Duodenal mucosa (tissue), 2 donors: ENCODE results near the gene GFOD1.
"Not testable (repeated sequence)": the region's sequence is repeated elsewhere in the genome, so short reads cannot be mapped to it uniquely, and the experiment has no call there.

ENCODE experiments used
- H3K27ac ChIP-seq: one replicate; pipeline ENCODE4 v1.7.0; 2013; ENCODE audit warnings: low read depth, low read length
- H3K27me3 ChIP-seq, 2 donors: one replicate each; pipeline ENCODE4 v1.7.0; 2013; ENCODE audit warnings: low read length in 2 of 2, control low read depth in 1 of 2; ENCODE audit not compliant: insufficient read depth in 2 of 2, control insufficient read depth in 1 of 2
- H3K36me3 ChIP-seq, 2 donors: one replicate each; pipeline ENCODE4 v1.7.0; 2013; ENCODE audit warnings: low read length in 2 of 2, control low read depth in 1 of 2; ENCODE audit not compliant: insufficient read depth in 2 of 2, control insufficient read depth in 1 of 2
- H3K4me1 ChIP-seq, 2 donors: one replicate each; pipeline ENCODE4 v1.7.0; 2013; ENCODE audit warnings: low read length in 2 of 2, control low read depth in 1 of 2; ENCODE audit not compliant: insufficient read depth in 2 of 2, control insufficient read depth in 1 of 2
- H3K4me3 ChIP-seq, 2 donors: one replicate each; pipeline ENCODE4 v1.7.0; 2013; ENCODE audit warnings: low read length in 2 of 2, low read depth in 1 of 2
- H3K9ac ChIP-seq, 2 donors: one replicate each; pipeline ENCODE4 v1.7.0; 2013; ENCODE audit warnings: low read length in 2 of 2, low read depth in 1 of 2
- H3K9me3 ChIP-seq, 2 donors: one replicate each; pipeline ENCODE4 v1.7.0; 2013; ENCODE audit warnings: low read length in 2 of 2, control low read depth in 1 of 2; ENCODE audit not compliant: control insufficient read depth in 1 of 2

The GFOD1 gene

DNA sequence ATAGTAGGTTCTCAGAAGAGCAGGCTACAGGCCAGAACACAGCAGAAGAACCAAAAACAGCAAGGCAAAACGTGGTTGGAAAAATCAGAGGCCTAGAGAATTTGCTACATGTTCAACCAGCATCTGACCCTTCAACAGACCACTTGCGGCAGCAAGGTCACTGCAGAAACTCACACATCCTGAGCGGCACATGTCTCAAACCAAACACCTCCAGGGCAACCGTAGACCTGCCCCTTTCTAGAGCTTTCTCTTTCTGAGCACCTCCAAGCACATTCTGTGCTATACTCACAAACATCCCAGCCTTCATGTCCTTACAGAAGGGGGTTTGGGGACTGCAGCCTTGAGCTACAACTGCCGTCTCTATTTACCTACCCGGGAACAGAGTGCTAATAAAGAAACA lies 52.6 kb downstream of the GFOD1 start:
- Histone ChIP-seq H3K9ac (no peak overlapping the region), H3K4me1 (peaks cover 0 to 16% of the 10 kb centered on the region in 2 donors), H3K9me3 (no peaks in the 10 kb centered on the region), H3K36me3 (no peaks in the 10 kb centered on the region), H3K27me3 (no peaks in the 10 kb centered on the region), H3K4me3 (no peak overlapping the region), H3K27ac (no peak overlapping the region)

DNA sequence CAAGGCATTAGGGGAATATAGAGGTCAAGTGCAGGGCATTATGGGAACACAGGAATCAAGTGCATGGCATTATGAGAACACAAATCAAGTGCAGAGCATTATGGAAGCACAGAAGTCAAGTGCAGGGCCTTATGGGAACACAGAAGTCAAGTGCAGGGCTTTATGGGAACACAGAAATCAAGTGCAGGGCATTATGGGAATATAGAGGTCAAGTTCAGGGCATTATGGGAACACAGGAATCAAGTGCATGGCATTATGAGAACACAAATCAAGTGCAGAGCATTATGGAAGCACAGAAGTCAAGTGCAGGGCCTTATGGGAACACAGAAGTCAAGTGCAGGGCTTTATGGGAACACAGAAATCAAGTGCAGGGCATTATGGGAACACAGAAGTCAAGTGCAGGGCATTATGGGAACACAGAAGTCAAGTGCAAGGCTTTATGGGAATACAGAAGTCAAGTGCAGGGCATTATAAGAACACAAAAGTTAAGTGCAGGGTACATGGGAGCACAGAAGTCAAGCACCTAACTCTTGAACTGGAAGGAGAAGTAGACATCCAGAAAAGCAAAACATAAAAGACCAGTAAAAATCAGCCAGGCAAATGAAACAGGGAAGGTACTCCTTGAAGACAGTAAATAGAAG lies 53.1 kb downstream of the GFOD1 start:
- peaks cover 0 to 16% of the 10 kb centered on the region in 2 donors for H3K4me1 ChIP-seq
- not testable (repeated sequence) for H3K9me3 ChIP-seq, H3K9ac ChIP-seq, H3K4me3 ChIP-seq, H3K27ac ChIP-seq, H3K36me3 ChIP-seq, H3K27me3 ChIP-seq

DNA sequence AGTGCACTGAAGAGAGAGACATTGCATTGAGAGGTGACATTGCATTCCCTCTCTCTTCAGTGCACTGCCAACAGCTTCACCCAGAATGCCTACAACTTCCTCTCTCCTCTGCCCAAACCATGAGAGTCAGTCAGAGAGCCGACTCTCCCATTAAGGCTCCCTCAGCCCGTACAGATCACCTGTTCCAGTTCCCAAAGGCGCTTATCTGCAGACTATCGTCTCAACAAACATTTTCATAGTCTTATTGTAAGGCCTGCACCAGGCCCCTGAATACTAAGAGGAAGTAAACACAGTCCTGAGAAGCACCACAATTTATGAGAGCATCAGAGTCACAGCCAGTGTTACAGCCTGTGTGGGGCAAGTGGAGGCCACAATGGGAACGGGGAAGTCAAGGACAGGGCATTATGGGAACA lies 53.7 kb downstream of the GFOD1 start:
- no peak overlapping the region for H3K9ac ChIP-seq
- peaks cover 0 to 16% of the 10 kb centered on the region in 2 donors for H3K4me1 ChIP-seq
- no peaks in the 10 kb centered on the region for H3K9me3 ChIP-seq
- no peaks in the 10 kb centered on the region for H3K27me3 ChIP-seq
- H3K36me3 ChIP-seq: no peaks in the 10 kb centered on the region
- no peak overlapping the region for H3K27ac ChIP-seq
- H3K4me3 ChIP-seq: no peak overlapping the region

DNA sequence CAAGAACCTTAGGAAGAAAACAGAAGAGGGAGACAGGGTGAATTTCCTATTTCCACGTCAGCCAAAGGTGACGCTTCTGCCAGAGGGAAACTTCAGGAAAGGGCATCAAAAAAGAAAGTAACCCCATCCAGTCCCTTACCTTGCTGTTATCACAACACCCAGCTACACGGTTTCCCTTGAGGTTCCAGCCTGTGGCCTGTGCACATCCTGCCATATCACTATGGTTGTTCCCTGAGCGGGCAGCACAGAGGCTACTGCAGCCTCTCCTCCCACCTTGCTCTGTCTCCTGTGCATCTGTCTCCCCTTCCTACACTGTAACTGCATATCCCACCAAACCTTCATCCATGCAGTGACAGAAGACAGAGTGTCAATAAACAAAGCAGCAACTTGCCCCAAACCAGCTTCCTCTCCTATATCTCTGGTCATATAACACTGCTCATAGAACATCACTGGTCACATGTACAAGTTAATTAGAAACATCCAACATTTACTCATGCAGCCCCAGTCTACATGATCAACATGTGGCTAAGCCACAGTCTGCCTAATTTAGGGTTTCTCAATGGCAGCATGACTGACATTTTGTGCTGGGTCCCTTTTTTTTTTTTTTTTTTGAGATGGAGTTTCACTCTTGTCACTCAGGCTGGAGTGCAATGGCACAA lies 54.7 kb downstream of the GFOD1 start:
- no peak overlapping the region for H3K4me3 ChIP-seq
- no peak overlapping the region for H3K9ac ChIP-seq
- H3K9me3 ChIP-seq: no peaks in the 10 kb centered on the region
- H3K36me3 ChIP-seq: no peaks in the 10 kb centered on the region
- no peaks in the 10 kb centered on the region for H3K27me3 ChIP-seq
- H3K27ac ChIP-seq: no peak overlapping the region
- peaks cover 4 to 16% of the 10 kb centered on the region in 2 donors for H3K4me1 ChIP-seq

DNA sequence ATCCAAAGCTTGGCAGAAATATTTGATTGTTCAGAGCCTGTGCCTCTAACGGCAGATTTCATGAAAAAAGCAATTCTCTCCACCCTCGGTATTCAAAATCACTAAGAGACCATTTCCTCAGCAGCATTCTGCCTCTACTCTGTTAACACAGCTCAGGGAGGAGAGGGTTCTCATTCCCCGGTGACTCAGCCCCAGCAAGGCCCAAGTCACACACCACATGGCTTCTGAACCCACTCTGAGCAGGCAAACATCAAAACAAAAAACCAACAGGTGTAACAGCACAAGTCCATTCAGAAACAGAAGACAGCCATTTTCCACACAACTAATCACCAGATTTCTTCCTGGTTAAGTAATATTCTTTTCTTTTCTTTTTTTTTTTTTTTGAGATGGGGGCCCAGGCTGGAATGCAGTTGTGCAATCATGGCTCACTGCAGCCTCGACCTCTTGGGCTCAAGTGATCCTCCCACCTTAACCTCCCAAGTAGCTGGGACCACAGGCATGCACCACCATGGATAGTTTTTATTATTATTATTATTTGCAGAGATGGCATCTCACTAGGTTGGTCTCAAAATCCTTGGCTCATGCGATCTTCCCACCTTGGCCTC lies 55.4 kb downstream of the GFOD1 start:
- H3K4me1 ChIP-seq: peaks cover 4 to 16% of the 10 kb centered on the region in 2 donors

DNA sequence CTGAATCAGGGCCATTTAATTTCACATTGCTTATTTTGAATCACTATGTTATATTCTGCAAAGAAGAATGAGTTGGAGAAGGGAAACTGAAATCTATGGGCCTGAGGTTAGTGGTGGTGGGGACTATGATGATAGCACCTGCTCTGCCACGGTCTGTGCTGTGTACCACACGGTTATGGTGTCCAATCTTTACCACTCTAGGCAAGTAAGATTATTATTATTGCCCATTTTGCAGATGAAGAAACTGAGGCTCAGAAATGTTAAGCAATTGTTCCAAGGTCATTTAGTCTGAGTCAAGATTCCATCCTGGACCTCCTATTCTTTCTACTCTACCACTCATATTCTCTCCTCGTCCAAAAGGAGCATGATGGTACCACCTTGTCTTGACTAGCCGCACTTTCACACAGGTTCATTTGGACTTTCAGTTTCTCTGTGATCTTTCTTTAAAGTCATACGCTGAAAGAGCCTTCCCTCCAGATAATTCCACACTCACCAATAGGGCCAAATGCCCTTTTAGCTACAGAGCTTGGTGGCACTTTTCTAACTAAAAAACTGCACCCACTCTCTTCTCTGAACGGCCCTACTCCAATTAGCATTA lies 56.2 kb downstream of the GFOD1 start:
- Histone ChIP-seq H3K9me3 (no peaks in the 10 kb centered on the region), H3K9ac (no peak overlapping the region), H3K27ac (no peak overlapping the region), H3K4me3 (no peak overlapping the region), H3K4me1 (peaks cover 4 to 10% of the 10 kb centered on the region in 2 donors), H3K27me3 (no peaks in the 10 kb centered on the region), H3K36me3 (no peaks in the 10 kb centered on the region)

More for the DNA sequence above, 55.4 kb downstream of the GFOD1 start:
- Histone ChIP-seq H3K9me3 (no peaks in the 10 kb centered on the region), H3K36me3 (no peaks in the 10 kb centered on the region), H3K4me3 (no peak overlapping the region), H3K27me3 (no peaks in the 10 kb centered on the region), H3K9ac (no peak overlapping the region), H3K27ac (no peak overlapping the region)

DNA sequence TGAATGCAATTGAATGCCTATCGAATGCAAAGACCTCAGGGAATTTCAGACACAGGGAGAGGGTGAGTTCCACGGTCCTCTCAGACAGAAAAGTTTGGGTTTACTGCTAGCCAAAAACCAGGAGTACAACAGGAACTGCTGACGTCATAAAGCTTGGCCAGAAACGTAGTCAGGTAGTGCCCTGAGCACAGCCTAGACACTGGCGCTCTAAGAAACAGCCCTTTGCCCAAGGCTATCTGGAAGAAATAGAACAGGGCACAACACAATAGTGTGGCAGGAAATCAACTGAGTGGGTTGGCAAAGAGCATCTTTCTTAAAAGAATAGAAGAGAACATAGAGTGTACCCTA lies 58.0 kb downstream of the GFOD1 start:
- H3K36me3 ChIP-seq: no peaks in the 10 kb centered on the region
- H3K9me3 ChIP-seq: no peaks in the 10 kb centered on the region
- H3K27ac ChIP-seq: no peak overlapping the region
- peaks cover 4 to 10% of the 10 kb centered on the region in 2 donors for H3K4me1 ChIP-seq
- H3K27me3 ChIP-seq: no peaks in the 10 kb centered on the region
- no peak overlapping the region for H3K4me3 ChIP-seq
- no peak overlapping the region for H3K9ac ChIP-seq

DNA sequence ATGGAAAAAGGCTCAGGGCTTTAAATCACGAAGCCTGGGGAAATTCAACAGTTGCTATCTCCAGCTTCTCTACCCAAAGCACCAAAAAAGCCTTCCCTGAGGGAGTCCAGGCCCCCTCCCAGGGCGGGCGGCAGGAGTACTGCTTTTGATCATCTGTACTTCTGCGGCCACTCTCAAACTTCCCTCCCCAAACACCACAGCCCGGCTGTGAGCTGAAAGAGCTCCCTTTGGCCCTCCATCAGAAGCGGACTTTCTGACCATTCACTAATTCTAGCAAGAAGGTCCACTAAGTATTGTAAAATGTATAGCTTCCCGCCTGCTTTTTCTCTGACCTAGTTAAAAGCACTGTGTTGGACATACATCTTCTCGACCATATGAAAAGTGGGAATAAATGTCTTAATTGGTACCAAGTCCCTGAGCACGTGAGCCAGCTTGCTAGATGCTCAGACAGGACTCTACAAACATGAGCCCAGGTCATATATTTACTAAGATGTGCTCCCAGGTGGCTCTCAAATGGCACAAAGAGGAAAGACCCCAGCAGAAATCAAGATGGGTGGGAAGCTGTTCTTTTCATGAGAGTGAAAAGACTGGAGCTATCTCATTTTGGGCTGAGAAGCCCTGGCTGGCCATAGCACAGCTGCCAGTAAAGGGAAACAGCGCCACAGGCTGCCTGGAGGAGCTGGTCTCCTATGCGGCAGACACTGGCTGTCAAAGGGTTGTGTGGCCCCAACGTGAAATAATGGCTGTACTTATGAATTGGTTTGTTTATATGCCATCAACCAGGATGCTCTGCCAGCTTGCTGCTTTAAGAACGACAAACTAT lies 58.6 kb downstream of the GFOD1 start:
- no peaks in the 10 kb centered on the region for H3K27me3 ChIP-seq
- H3K27ac ChIP-seq: no peak overlapping the region
- H3K4me3 ChIP-seq: peak overlapping the region in 1 of 2 donors; percentile 28
- H3K36me3 ChIP-seq: no peaks in the 10 kb centered on the region
- no peaks in the 10 kb centered on the region for H3K9me3 ChIP-seq
- peak overlapping the region in 1 of 2 donors; percentile 18 for H3K9ac ChIP-seq
- H3K4me1 ChIP-seq: peaks cover 4 to 10% of the 10 kb centered on the region in 2 donors

DNA sequence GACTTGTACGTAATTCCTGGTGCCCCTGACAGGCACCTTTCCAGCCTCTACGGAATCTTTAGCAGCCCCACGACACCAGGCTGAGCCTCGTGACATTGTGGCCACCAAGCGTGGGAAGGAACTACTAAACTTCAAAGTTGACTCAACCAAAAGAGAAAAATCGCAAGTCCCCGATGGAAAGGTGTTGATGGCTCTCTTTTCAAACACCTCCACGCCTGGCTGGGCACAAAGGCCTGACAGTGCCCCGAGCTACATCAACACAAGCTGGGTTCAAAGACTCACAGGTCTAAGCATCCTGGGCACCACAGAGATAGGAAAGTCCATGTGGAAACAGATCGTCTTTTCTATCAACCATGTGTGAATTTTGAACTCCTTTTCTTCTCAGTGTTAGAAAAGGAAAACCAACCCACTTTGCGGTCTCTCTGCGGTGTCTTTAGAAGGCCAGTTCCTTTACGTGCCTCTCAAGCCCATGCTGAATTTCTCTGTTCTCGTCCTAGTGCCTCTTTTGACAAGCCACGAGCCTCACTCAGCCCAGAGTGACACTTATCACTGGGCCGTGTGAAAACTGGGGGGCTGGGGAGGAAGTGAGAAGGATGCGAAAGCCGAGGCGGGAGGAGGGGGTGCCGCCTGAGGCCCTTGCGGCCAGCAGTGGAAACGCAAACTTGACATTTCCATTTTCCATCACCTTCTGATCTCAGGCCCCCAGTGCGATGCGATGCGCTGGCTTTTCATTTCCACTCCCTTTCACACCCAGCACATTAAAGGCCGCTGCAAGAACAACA lies 59.4 kb downstream of the GFOD1 start:
- Histone ChIP-seq H3K36me3 (no peaks in the 10 kb centered on the region), H3K27ac (peak overlapping the region; percentile 26), H3K4me1 (peaks cover 4 to 10% of the 10 kb centered on the region in 2 donors), H3K27me3 (no peaks in the 10 kb centered on the region), H3K9ac (no peak overlapping the region), H3K4me3 (peak overlapping the region; percentile 28 to 31), H3K9me3 (no peaks in the 10 kb centered on the region)
